ENCODE measurements around the gene SLC35F3. TPM values are rescaled to one million over a fixed set of nuclear protein-coding genes. Genes with fewer than 3 reads are reported as not detected.
"Not testable (repeated sequence)": the region's sequence is repeated elsewhere in the genome, so short reads cannot be mapped to it uniquely, and the experiment has no call there.

SLC35F3 gene
- total RNA-seq, 2 experiments from 2014 or later: 7.5 to 8.1 TPM

- H3K9me3 Mint-ChIP-seq: no peaks in the 10 kb centered on the region
- H3K27ac Mint-ChIP-seq: no peak overlapping the region
- H3K36me3 Mint-ChIP-seq: no peaks in the 10 kb centered on the region
- H3K4me1 Mint-ChIP-seq: no peaks in the 10 kb centered on the region
- DNase-seq: no peak
- peaks cover 13% of the 10 kb centered on the region for H3K27me3 Mint-ChIP-seq
- H3K4me3 Mint-ChIP-seq: no peak overlapping the region
These were observed 297.1 kb downstream of the SLC35F3 start for GRCh38 chr1:234201600-234201999.

DNA sequence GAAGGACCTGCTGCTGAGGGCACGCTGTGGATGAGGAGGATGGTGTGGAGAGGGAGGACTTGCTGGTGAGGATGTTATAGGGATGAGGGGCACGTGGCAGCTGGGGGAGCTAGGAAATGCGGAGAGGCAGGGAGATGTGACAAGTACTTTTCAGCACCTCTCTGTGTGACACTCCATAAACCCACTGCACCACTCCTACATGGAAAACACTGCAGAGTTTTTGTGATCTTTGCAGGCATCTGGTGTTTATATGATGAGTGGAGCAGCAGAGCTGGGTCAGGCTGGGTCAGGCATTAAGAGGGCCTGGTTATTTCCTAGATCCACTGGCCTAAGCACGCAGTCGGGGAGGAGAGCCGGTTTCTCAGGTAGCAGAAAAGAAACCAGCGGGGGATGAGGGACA is 301.5 kb downstream of the SLC35F3 start:
- no peak for DNase-seq
- no peaks in the 10 kb centered on the region for H3K4me1 Mint-ChIP-seq
- no peak overlapping the region for H3K27ac Mint-ChIP-seq
- no peak overlapping the region for H3K4me3 Mint-ChIP-seq
- H3K9me3 Mint-ChIP-seq: no peaks in the 10 kb centered on the region
- no peaks in the 10 kb centered on the region for H3K36me3 Mint-ChIP-seq
- H3K27me3 Mint-ChIP-seq: peaks cover 13% of the 10 kb centered on the region

DNA sequence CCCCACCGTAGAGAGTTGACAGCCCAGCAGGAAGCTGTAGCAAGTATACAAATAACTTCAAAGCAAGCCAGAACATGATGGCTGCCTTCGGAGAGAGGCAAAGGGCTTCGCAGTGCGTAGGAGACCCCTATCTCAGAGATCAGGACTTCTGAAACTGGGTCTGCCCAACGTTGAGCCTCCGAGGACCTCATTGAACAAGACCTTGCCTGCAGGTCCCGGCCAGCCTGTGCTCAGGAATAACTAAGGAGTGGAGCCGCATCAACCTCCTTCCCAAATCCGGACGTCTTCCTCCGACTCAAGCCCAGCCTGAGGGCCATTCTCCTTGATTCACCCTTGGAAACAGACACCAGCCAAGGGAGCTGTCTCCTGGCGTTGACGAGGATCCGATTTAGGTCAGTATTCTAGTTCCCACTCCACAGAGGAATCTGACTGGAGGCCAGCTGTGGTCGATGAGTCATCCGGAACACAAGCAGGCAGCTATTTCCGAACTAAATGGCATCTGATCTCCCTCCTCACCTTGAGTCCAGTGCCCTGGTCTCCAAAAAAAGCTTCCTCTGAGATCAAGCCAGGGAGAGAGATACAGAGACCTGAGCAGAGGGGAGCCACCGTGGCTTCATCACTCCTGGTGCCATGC is 302.3 kb downstream of the SLC35F3 start:
- Mint-ChIP-seq H3K27ac (no peak overlapping the region), H3K4me1 (no peaks in the 10 kb centered on the region), H3K4me3 (no peak overlapping the region), H3K27me3 (peaks cover 6% of the 10 kb centered on the region), H3K9me3 (no peaks in the 10 kb centered on the region), H3K36me3 (no peaks in the 10 kb centered on the region)
- DNase-seq: no peak

DNA sequence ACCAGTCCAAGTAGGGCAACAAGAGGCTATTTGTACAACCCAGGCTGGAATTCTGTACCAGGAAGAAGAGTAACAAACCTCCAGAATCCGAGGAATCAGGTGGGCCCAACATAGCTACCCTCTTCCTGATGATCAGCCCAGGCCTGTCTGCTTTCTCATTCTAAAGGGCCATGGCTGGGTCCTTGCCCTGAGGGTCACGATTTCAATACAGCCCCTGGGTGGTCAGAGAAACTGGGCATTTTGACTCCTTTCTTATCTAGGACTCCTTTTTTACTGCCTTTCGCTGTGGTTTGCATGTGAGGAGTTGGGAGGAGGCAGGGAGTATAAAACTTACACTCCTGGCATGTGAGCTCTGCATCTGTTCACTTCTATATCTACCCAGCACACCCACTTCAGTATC is 303.9 kb downstream of the SLC35F3 start:
- DNase-seq: no peak
- Mint-ChIP-seq H3K36me3 (no peaks in the 10 kb centered on the region), H3K27me3 (peaks cover 7% of the 10 kb centered on the region), H3K4me3 (no peak overlapping the region), H3K9me3 (no peaks in the 10 kb centered on the region), H3K4me1 (peaks cover 6% of the 10 kb centered on the region), H3K27ac (no peak overlapping the region)

- H3K4me1 Mint-ChIP-seq: peaks cover 9% of the 10 kb centered on the region
- no peak overlapping the region for H3K4me3 Mint-ChIP-seq
- peaks cover 11% of the 10 kb centered on the region for H3K27me3 Mint-ChIP-seq
- no peak for DNase-seq
- H3K9me3 Mint-ChIP-seq: no peaks in the 10 kb centered on the region
- H3K27ac Mint-ChIP-seq: no peak overlapping the region
- H3K36me3 Mint-ChIP-seq: no peaks in the 10 kb centered on the region
These were observed 304.3 kb downstream of the SLC35F3 start for GRCh38 chr1:234208791-234209190.

DNA sequence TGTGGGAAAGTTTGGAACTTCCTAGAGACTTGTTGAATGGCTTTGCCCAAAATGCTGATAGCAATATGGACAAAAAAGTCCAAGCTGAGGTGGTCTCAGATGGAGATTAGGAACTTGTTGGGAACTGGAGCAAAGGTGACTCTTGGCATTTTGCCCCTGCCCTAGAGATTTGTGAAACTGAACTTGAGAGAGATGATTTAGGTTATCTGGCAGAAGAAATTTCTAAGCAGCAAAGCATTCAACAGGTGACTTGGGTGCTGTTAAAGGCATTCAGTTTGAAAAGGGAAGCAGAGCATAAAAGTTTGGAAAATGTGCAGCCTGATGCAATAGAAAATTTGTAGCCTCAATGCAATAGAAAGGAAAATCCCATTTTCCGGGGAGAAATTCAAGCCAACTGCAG is 306.0 kb downstream of the SLC35F3 start:
- not testable (repeated sequence) for H3K9me3 Mint-ChIP-seq, H3K4me3 Mint-ChIP-seq, H3K27ac Mint-ChIP-seq, H3K36me3 Mint-ChIP-seq, DNase-seq
- Mint-ChIP-seq H3K27me3 (peaks cover 15% of the 10 kb centered on the region), H3K4me1 (peaks cover 12% of the 10 kb centered on the region)

DNA sequence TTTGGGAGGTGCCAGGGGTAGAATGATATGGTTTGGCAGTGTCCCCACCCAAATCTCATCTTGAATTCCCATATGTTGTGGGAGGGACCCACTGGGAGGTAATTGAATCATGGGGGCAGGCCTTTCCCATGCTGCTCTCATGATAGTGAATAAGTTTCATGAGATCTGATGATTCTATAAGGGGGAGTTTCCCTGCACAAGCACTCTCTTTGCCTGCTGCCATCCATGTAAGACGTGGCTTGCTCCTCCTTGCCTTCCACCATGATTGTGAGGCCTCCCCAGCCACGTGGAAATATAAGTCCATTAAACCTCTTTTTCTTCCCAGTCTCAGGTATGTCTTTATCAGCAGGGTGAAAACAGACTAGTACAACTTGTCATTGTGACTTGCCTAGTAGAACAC is 307.4 kb downstream of the SLC35F3 start:
- Mint-ChIP-seq H3K4me1 (peaks cover 20% of the 10 kb centered on the region), H3K27me3 (peaks cover 28% of the 10 kb centered on the region)
- not testable (repeated sequence) for DNase-seq, H3K4me3 Mint-ChIP-seq, H3K9me3 Mint-ChIP-seq, H3K27ac Mint-ChIP-seq, H3K36me3 Mint-ChIP-seq

DNA sequence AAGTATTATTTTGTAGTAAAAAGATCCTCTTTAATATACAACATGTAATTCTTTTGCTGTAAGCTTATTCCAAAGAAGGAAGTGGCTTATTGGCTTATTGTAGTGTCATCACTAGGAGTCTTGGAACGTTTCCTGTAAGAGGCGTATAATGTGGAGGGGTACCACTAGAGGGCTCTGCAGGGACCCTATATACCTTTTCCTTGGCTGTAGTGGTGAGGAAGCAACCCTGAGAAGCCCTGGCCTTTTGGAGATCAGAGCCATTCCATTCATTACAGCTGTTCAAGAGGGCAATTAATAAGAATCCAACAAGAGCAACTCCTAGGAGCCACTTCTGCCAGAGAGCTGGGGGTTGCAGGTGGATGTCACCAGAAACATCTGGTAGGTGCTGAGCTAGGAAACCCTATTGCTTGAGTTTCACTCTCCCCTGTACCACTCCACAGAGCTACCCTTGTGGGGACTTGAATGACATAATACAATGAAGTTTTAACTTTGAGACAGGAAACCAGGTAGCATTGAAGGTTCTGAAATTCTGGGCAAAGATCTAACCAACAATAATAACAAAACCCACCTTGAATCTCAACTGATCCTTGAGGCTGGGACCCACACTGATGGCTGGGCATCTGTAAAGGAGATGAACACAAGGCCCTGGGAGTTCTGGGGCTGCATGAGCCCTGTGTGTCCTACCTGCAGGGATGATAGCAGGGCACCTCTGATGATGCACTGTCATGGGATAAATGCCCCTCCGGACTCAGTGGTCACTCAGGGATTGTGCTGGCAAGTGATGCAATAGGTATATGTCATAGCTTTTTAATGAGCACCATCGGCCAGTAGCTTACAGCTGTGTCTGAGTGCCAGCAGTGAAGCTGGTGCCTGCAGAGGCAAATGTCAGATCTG is 308.5 kb downstream of the SLC35F3 start:
- H3K9me3 Mint-ChIP-seq: no peaks in the 10 kb centered on the region
- peaks cover 27% of the 10 kb centered on the region for H3K4me1 Mint-ChIP-seq
- peaks cover 9% of the 10 kb centered on the region for H3K36me3 Mint-ChIP-seq
- H3K27ac Mint-ChIP-seq: no peak overlapping the region
- peaks cover 31% of the 10 kb centered on the region for H3K27me3 Mint-ChIP-seq
- peak; percentile 20 for DNase-seq
- H3K4me3 Mint-ChIP-seq: peak overlapping the region; percentile 76

GRCh38 chr1:234213658-234214128 is 309.2 kb downstream of the SLC35F3 start:
- H3K27me3 Mint-ChIP-seq: peaks cover 28% of the 10 kb centered on the region
- peak overlapping the region; percentile 25 for H3K27ac Mint-ChIP-seq
- peaks cover 9% of the 10 kb centered on the region for H3K36me3 Mint-ChIP-seq
- H3K4me3 Mint-ChIP-seq: peak overlapping the region; percentile 76
- H3K4me1 Mint-ChIP-seq: peaks cover 28% of the 10 kb centered on the region
- DNase-seq: no peak
- H3K9me3 Mint-ChIP-seq: no peaks in the 10 kb centered on the region

- peak overlapping the region; percentile 25 for H3K27ac Mint-ChIP-seq
- H3K27me3 Mint-ChIP-seq: peaks cover 25% of the 10 kb centered on the region
- peak overlapping the region; percentile 76 for H3K4me3 Mint-ChIP-seq
- peaks cover 28% of the 10 kb centered on the region for H3K4me1 Mint-ChIP-seq
- DNase-seq: peak; percentile 49
- H3K36me3 Mint-ChIP-seq: peaks cover 9% of the 10 kb centered on the region
- H3K9me3 Mint-ChIP-seq: no peaks in the 10 kb centered on the region
These were observed 309.8 kb downstream of the SLC35F3 start for GRCh38 chr1:234214129-234214910.

GRCh38 chr1:234214911-234215892 is 310.7 kb downstream of the SLC35F3 start:
- no peak for DNase-seq
- H3K27me3 Mint-ChIP-seq: peaks cover 25% of the 10 kb centered on the region
- H3K9me3 Mint-ChIP-seq: no peaks in the 10 kb centered on the region
- peak overlapping the region; percentile 69 for H3K4me3 Mint-ChIP-seq
- H3K36me3 Mint-ChIP-seq: peaks cover 9% of the 10 kb centered on the region
- H3K4me1 Mint-ChIP-seq: peaks cover 28% of the 10 kb centered on the region
- no peak overlapping the region for H3K27ac Mint-ChIP-seq

DNA sequence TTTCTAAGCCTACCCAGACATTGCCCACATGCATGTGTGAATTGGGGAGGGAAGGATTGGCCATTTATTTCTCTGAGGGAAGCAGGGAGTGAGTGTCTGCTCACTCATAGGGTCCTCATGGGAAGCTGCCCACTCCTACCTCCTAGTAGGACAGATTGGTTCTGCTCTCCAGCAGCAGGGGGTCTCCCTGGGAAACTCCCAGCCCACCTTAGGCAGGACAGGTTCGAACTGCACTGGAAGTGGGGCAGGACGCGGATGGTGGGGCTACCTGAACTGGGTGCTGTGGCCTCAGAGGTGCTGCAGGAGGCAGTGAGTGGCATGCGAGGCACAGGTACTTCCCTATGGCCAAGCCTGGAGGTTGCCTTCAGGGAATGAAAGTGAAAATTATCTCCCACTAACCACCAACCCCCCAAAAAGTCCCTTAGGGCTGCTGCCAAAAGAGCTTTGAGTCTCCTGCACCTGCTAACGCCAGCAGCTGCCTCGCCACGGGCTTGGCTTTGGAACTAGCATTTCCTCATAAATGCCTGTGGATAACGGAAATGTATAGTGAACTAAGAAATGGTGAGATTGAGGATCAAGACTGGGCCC is 311.7 kb downstream of the SLC35F3 start:
- Mint-ChIP-seq H3K27ac (peak overlapping the region; percentile 44), H3K4me3 (peak overlapping the region; percentile 54), H3K9me3 (no peaks in the 10 kb centered on the region), H3K27me3 (peaks cover 25% of the 10 kb centered on the region), H3K4me1 (peaks cover 28% of the 10 kb centered on the region), H3K36me3 (peaks cover 9% of the 10 kb centered on the region)
- no peak for DNase-seq

DNA sequence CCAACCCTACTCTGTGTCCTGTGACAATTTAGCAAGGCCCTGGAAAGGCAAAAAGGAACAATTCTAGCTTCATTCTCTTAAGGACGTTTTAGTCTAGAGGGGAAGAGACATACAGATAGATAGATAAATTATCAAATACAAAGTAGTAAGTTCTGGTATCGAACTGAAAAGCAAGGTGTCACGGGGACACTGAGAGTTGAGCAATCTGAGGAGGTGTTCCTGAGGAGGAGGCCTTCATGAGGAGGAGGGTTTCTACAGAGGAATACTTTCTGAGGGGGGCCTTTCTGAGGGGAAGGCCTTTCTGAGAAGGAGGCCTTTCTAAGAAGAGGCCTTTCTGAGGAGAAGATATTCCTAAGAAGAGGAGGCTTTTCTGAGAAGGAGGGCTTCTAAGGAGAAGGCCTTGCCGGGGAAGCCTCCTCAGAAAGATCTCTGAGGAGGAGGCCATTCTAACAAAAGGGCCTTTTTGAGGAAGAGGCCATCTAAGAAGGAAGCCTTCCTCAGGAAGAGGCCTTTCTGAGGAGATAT is 312.9 kb downstream of the SLC35F3 start:
- Mint-ChIP-seq H3K9me3 (no peaks in the 10 kb centered on the region), H3K4me3 (peak overlapping the region; percentile 53), H3K27me3 (peaks cover 25% of the 10 kb centered on the region), H3K36me3 (peaks cover 9% of the 10 kb centered on the region), H3K4me1 (peaks cover 28% of the 10 kb centered on the region), H3K27ac (peak overlapping the region; percentile 74)
- no peak for DNase-seq

Data from activated naive CD8-positive, alpha-beta T cell treated with anti-CD3 and anti-CD28 coated beads for 36 hours (primary cell).